ENCODE data around the gene CDH22.

CDH22 gene

GRCh38 chr20:46312075-46312944 is 4.0 kb upstream of the CDH22 start:
- TF ChIP-seq, protein P1, sequence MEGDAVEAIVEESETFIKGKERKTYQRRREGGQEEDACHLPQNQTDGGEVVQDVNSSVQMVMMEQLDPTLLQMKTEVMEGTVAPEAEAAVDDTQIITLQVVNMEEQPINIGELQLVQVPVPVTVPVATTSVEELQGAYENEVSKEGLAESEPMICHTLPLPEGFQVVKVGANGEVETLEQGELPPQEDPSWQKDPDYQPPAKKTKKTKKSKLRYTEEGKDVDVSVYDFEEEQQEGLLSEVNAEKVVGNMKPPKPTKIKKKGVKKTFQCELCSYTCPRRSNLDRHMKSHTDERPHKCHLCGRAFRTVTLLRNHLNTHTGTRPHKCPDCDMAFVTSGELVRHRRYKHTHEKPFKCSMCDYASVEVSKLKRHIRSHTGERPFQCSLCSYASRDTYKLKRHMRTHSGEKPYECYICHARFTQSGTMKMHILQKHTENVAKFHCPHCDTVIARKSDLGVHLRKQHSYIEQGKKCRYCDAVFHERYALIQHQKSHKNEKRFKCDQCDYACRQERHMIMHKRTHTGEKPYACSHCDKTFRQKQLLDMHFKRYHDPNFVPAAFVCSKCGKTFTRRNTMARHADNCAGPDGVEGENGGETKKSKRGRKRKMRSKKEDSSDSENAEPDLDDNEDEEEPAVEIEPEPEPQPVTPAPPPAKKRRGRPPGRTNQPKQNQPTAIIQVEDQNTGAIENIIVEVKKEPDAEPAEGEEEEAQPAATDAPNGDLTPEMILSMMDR (IDR thresholded peaks at IDR 0.05; ENCODE audit: extremely low read depth, insufficient read depth, missing control alignments) = no peak
- in situ Hi-C loops (cut with MboI; ENCODE audit: low pct_unique_long_range_greater_than_20kb, low sequenced_read_pairs, unreplicated experiment) = no loop called here
- DNase-seq (ENCODE audit: low spot score) = no peak

DNA sequence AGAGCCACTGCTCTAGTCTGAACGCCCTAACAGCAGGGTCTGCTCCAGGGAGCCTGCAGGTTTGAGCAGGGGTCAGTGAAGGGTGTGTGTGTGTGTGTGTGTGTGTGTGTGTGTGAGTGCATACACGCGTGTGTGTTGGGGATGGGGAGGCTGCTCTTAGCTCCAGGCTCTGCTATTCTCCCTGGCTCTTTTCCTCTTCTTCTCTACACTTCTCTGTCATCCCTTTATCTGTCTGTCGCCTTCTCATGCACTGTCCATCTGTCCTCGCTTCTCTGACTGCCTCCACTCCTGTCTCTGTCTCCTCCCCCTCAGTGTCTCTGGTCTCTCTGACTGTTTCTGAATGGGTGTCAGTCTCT is 3.4 kb upstream of the CDH22 start:
- TF ChIP-seq, protein P1 (IDR thresholded peaks at IDR 0.05; ENCODE audit: extremely low read depth, insufficient read depth, missing control alignments) = no peak
- no peak for DNase-seq (ENCODE audit: low spot score)
- in situ Hi-C loops (cut with MboI; ENCODE audit: low pct_unique_long_range_greater_than_20kb, low sequenced_read_pairs, unreplicated experiment) = no loop called here

GRCh38 chr20:46311039-46311650 is 2.8 kb upstream of the CDH22 start:
- TF ChIP-seq, protein P1 (IDR thresholded peaks at IDR 0.05; ENCODE audit: extremely low read depth, insufficient read depth, missing control alignments) = no peak
- in situ Hi-C loops (cut with MboI; ENCODE audit: low pct_unique_long_range_greater_than_20kb, low sequenced_read_pairs, unreplicated experiment) = no loop called here
- DNase-seq (ENCODE audit: low spot score) = no peak

DNA sequence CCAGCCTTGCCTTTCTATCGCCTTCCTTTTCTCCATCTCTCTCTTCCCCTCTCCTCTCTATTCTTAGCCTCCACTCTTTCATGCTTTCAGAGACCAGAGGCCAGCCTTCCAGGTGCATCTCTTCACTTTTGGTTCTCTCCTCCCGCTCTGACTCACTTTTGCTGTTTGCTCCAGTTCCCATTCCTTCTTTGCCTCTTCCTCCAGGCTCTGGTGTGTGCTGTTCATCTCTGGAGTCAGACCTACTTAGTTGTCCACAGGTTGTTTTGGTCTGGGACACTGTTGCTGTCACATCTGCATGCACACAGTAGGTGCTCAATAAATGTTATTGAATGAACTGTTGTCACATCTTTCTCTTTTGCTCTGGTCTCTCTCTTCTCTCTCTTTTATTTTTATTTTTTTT is 1.6 kb upstream of the CDH22 start:
- in situ Hi-C loops (cut with MboI; ENCODE audit: low pct_unique_long_range_greater_than_20kb, low sequenced_read_pairs, unreplicated experiment) = no loop called here
- TF ChIP-seq, protein P1 (IDR thresholded peaks at IDR 0.05; ENCODE audit: extremely low read depth, insufficient read depth, missing control alignments) = no peak
- no peak for DNase-seq (ENCODE audit: low spot score)

DNA sequence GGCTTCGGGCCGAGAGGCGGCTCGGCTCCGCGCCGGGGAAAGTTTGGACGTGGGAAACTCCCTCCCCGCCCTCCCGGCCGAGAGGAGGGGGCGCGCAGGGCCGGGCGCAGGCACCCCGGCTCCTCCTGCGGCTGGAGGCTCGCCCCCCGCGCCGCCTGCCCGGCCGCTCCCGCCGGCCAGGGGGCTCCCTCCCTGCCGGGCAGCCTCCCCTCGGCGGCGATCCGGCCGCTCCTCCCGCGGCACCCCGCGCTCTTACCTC is 370 bp downstream of the CDH22 start:
- TF ChIP-seq, protein P1 (IDR thresholded peaks at IDR 0.05; ENCODE audit: extremely low read depth, insufficient read depth, missing control alignments) = no peak
- in situ Hi-C loops (cut with MboI; ENCODE audit: low pct_unique_long_range_greater_than_20kb, low sequenced_read_pairs, unreplicated experiment) = no loop called here

DNA sequence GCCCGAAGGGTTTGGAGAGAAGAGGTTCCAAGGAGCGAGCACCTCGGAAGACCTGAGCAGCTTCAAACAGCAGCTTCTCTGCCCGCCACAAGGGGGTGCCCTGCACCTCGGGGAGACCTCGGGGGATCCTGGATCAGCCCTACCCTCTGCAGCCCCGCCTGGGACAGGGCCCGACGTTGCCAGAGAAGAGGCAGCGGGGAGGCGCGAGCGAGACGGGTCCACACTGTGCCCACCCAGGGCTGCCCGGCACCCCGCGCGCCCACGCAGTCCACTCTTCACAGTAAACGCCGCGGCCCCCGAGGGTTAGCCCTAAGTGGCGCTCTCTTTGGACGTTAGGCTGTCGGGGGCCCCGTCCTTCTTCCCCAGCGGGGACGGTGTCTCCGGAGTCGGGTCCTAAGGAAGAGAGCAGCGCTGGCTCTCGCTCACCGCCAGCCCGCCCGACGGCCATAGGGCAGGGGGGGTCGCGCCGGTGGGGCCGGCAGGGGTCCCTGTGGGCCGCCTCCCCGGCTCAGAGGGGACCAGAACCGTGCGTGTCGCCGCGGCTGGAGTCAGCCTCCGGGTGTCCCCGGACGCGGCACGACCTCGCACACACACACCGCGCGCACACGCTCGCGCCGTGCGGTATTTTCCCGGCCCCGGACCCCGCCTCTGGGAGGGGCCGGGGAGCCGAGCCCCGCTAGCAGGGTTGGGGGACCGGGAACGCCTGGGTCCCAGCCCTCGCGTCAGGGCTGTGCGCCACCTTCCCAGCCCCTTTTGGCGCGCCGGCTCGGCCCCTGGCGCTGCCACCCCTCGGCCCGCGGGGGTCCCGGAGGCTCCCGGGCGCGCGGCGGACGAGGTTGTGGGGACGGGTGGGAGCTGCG is 929 bp downstream of the CDH22 start:
- in situ Hi-C loops (cut with MboI; ENCODE audit: low pct_unique_long_range_greater_than_20kb, low sequenced_read_pairs, unreplicated experiment) = no loop called here
- TF ChIP-seq, protein P1 (IDR thresholded peaks at IDR 0.05; ENCODE audit: extremely low read depth, insufficient read depth, missing control alignments) = peak; percentile 92
- DNase-seq (ENCODE audit: low spot score) = peak; percentile 96

More for the DNA sequence above, 370 bp downstream of the CDH22 start:
- peak; percentile 67 for DNase-seq (ENCODE audit: low spot score)

Measured in GM13977 (cell line).